HG03520 (cell line): Measurements from ENCODE around the gene GART.
"Not testable (repeated sequence)": the region's sequence is repeated elsewhere in the genome, so short reads cannot be mapped to it uniquely, and the experiment has no call there.

Source experiments
- ATAC-seq: cut with Tn5 transposase; IDR thresholded peaks from one replicate; pipeline ENCODE4 v1.9.1; 2021; ENCODE audit warnings: mild to moderate bottlenecking, moderate library complexity; ENCODE audit not compliant: unreplicated experiment

Gene GART

GRCh38 chr21:33473344-33473743 lies 68.6 kb downstream of the GART start:
- ATAC-seq: no peak

DNA sequence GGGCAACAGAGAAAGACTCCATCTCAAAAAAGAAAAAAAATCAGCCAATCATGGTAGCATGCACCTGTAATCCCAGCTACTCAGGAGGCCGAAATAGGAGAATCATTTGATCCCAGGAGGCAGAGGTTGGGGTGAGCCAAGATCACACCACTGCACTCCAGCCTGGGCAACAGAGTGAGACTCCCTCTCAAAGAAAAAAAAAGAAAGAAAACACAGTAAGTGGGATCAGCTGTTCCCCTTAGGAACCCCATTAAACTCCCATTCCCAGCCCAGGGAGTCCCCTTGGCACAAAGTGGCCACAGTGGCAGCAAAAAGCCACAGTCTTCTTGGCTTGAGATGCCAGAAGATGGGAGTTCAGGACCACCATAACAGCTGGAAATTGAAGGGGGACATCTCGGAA lies 71.2 kb downstream of the GART start:
- no peak for ATAC-seq

GRCh38 chr21:33469183-33469582 lies 72.7 kb downstream of the GART start:
- ATAC-seq: not testable (repeated sequence)

GRCh38 chr21:33461538-33462250 lies 80.2 kb downstream of the GART start:
- no peak for ATAC-seq

DNA sequence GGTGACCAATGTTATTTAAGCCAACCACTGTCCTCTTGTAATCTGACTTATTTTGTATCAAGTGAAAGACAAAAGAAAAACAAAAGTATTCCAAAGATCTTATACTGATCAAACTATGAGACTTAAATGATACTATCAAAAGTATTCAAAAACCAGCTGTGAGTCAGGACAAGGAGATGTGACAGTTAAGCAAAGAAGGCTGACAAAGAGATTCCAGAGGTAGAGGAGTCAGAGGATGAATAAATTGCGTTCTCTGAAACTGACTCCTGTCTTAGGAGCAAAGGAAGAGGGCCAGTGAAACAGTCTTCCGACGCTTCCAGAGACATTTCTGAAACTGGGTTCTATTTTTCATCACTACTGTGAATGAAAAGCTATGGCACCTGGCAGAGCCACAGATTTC lies 83.1 kb downstream of the GART start:
- no peak for ATAC-seq

DNA sequence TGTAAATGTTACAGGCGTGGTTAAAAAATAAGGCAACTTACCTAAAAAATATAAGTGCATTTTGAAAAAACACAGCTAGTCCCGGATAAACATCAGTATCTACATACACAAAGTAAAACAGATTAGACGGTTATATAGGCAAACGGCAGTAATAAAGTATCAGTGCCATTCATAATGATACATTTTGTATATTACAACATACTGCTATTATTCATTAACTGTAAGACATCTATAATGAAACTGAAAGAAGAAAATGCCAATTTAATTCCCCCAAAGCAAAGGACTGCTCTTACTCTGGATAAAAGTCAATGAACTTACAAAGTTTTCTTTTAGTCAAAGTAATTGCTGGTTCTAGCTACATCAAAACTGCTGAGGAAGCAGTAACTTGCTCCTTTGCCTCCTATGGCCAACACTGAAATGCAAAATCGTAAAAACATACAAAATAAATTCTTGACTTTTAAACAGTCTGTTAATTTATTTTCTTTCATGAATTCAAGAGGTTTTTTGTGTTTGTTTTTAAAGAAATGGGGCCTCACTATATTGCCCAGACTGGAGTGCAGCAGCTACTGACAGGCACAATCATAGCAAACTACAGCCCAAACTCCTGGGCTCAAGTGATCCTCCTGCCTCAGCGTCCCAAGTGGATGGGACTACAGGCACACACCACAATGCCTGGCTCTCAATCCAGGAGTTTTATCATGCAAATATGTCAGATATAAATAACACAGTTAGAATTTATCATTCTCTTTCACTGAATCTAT lies 86.1 kb downstream of the GART start:
- no peak for ATAC-seq
